ENCODE measurements around the gene AHNAK.

Gene AHNAK

DNA sequence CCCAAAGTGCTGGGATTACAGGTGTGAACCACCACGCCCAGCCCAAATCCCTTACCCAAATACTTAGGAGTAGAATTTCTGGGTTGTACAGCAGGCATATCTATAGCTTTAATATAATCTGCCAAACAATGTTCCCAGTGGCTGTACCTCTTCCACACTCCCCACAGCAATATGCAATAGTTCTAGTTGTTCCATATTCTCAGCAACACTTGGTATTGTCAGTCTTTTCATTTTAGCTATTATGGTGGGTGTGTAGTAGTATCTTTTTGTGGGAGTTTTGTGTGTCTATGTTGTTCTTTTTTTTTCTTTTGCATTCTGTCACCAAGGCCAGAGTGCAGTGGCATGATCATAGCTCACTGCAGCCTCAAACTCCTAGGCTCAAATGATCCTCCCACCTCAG is 109.0 kb downstream of the AHNAK start:
- Mint-ChIP-seq H3K27ac (no peak overlapping the region), H3K36me3 (no peaks in the 10 kb centered on the region), H3K4me3 (no peak overlapping the region), H3K9me3 (no peaks in the 10 kb centered on the region), H3K4me1 (no peaks in the 10 kb centered on the region)
- DNase-seq (ENCODE audit: low spot score in 2 of 2) (no peak), ATAC-seq (no peak)

DNA sequence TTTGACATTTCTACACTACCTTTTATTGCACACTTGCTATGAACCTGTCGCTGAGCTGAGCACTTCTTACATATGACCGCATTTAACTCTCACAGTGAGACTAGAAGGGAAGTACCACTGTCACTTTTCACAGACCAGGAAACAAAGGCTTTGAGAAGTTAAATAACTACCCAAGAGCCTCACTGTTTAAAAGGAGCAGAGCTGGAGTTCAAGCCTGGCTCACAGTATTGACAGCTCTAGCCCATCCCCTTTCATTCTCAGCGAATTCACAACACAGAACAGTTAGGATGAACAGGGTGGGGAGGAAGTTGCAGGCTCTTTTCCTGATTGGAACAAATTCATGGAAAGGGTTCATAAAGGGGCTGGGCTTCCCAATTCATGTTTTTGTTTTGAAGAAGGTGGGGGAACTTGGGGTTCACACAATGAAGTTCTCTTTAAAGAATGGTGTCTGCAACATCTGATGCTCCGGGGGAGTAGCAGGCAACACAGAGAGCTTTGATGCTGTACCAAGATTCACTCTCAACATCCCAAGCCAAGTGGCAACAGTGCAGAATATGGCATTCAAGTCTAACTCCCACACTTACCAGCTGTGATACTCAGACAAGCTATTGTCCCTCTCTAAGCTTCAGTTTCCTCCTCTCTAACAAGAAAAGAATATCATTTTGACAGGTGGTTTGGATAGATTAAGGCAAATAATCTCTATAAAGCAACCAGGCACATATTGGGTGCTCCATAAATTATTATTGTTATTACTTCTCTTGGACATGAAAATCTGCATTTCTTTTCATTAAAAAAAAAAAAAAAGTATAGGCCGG is 110.6 kb downstream of the AHNAK start:
- ATAC-seq = no peak
- Mint-ChIP-seq H3K36me3 (no peaks in the 10 kb centered on the region), H3K4me3 (no peak overlapping the region), H3K4me1 (no peaks in the 10 kb centered on the region), H3K27ac (no peak overlapping the region), H3K9me3 (no peaks in the 10 kb centered on the region)
- DNase-seq (ENCODE audit: low spot score in 2 of 2) = no peak

DNA sequence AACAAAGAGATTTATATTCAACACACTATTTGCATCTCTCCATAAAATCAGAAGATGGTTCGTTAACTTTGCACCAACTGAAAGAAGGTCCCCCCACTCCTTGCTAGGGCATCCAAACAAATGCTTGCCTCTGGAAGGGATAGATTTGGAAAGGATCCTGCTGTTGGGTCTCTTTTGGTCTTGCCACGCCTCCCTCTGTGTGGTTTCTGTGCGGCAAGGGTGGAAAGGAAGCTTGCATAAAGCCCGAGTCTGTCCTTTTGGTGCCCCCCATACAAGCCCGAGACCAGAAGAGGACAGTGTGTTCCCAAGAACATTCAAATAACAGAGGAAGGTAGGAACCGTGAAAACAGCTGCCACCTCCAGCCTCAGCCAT is 112.7 kb downstream of the AHNAK start:
- no peak overlapping the region for H3K27ac Mint-ChIP-seq

DNA sequence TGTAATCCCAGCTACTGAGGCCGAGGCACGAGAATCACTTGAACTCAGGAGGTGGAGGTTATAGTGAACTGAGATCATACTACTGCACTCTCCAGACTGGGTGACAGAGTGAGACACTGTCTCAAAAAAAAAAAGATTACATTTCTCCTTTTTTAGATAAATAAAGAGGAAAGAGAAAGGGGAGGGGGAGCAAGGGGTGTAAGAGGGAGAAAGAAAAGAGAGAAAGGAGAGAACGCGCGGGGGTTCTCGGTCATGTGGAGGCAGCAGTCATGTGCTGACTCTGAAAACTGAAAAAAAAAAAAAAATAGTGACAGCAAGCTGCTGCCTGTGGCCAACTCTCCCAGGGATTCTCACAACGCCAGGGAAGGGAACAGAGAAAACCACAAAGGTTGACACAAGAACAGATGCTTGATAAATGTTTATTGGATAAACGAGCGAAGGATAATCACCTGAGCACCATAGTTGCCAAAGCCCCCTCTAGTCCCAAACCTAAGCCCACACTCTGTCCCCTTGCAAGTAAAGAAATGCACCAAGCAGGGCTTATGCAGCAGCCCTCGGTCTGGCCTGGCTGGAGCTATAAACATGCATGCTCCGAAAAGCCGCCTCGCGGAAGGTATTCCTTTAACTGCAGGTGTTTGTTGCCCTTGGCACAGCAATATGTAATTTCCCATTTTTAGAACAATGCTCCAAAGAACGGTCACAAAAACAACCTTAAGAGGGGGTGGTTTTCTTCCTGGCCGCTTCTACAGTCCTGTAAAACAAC is 113.3 kb downstream of the AHNAK start:
- H3K4me3 Mint-ChIP-seq = no peak overlapping the region

More for the DNA sequence above, 112.7 kb downstream of the AHNAK start:
- DNase-seq (ENCODE audit: low spot score in 2 of 2) (no peak), ATAC-seq (no peak)
- Mint-ChIP-seq H3K9me3 (no peaks in the 10 kb centered on the region), H3K4me3 (no peak overlapping the region), H3K36me3 (no peaks in the 10 kb centered on the region), H3K4me1 (peaks cover 9% of the 10 kb centered on the region)

DNA sequence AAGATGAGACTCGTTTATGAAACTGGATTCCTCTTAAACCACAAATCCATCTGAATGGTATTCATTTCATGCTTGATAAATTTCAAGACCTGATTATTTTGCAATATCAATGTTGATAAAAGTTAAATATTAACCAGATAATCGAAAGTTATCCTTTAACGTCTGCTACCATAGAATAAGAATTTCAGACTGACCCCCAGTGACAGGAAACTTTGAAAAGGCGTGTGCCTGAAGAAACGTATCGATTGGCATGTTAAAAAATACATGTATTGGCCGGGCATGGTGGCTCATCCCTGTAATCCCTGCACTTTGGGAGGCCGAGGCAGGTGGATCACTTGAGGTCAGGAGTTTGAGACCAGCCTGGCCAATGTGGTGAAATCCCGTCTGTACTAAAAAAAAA is 113.9 kb downstream of the AHNAK start:
- H3K36me3 Mint-ChIP-seq = no peaks in the 10 kb centered on the region
- H3K4me1 Mint-ChIP-seq = peaks cover 18% of the 10 kb centered on the region
- DNase-seq (ENCODE audit: low spot score in 2 of 2) (no peak), ATAC-seq (no peak)
- no peak overlapping the region for H3K4me3 Mint-ChIP-seq
- no peaks in the 10 kb centered on the region for H3K9me3 Mint-ChIP-seq
- no peak overlapping the region for H3K27ac Mint-ChIP-seq

More for the DNA sequence above, 113.3 kb downstream of the AHNAK start:
- no peak for DNase-seq (ENCODE audit: low spot score in 2 of 2)
- ATAC-seq = no peak
- Mint-ChIP-seq H3K4me1 (peaks cover 14% of the 10 kb centered on the region), H3K27ac (no peak overlapping the region), H3K36me3 (no peaks in the 10 kb centered on the region), H3K9me3 (no peaks in the 10 kb centered on the region)

DNA sequence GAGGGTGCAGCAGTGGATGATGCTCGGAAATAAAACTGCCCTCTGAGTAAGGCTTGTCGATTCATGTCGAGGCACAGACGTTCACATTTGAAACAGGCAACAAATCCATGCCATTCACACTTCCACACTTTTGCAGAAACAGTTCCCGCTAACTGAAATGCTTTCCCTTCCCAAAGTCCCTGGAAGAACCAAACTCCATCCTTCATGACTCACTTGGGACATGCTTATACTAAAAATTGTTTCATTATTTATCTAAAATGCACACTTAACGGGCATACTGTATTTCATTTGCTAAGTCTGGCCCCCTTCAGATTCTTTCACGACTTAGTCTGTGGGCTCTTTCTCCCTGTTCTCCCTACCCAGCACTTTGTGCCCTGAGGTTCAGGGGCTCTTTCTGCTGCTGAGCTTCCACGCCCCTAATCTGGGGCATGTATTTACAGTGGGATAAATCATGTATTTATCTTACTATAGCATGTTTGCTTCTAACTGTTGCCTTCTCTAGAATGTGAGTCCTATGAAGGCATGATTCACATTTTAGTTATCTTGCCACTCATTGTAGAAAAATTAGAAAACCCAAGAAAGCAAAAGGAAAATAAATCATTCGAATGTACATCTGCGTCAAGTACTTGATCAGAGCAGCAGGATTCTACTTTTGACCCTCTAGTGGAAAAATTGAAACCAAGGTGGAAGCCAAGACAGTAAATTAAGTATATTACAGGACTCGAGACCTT is 115.3 kb downstream of the AHNAK start:
- H3K27ac Mint-ChIP-seq = peak overlapping the region; percentile 2
- no peaks in the 10 kb centered on the region for H3K36me3 Mint-ChIP-seq
- peaks cover 30% of the 10 kb centered on the region for H3K4me1 Mint-ChIP-seq
- no peak for DNase-seq (ENCODE audit: low spot score in 2 of 2)
- no peak overlapping the region for H3K4me3 Mint-ChIP-seq
- no peak for ATAC-seq
- no peaks in the 10 kb centered on the region for H3K9me3 Mint-ChIP-seq

DNA sequence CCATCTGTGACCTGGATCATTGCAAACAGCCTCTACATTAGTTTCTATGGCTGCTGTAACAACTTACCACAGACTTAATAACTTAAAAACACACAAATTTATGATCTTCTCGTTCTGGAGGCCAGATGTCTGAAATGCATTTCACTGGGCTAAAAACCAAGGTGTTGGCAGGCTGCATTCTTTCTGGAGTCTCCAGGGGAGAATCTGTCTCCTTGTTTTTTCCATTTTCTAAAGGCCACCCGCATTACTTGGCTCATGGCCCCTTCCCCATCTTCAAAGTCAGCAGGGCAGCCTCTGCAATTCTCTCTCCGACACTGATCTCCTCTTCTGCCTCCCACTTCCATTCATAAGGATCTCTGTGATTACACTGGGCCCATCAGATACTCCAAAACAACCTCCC is 116.2 kb downstream of the AHNAK start:
- no peaks in the 10 kb centered on the region for H3K36me3 Mint-ChIP-seq
- H3K27ac Mint-ChIP-seq = peak overlapping the region; percentile 2
- no peak overlapping the region for H3K4me3 Mint-ChIP-seq
- ATAC-seq (no peak), DNase-seq (ENCODE audit: low spot score in 2 of 2) (no peak)
- H3K4me1 Mint-ChIP-seq = peaks cover 35% of the 10 kb centered on the region
- no peaks in the 10 kb centered on the region for H3K9me3 Mint-ChIP-seq

DNA sequence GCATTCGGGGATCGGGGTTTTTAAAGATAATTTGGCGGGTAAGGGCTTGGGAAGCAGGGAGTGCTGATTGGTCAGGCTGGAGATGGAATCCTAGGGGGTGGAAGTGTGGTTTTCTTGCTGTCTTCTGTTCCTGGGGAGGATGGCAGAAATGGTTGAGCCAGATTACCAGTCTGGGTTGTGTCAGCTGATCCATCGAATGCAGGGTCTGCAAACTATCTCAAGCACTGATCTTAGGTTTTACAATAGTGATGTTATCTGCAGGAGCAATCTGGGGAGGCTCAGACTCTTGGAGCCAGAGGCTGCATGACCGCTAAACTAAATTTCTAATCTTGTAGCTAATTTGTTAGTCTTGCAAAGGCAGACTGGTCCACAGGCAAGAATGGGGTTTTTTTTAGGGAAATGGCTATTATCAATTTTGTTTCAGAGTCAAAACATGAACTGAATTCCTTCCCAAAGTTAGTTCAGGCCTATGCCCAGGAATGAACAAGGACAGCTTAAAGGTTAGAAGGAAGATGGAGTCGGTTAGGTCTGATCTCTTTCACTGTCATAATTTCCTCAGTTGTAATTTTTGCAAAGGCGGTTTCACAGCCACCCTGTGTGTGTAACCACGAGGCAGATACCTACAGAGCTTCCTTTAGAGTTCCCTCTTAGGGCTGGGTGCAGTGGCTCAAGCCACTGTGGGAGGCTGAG is 117.6 kb downstream of the AHNAK start:
- Mint-ChIP-seq H3K4me1 (peaks cover 41% of the 10 kb centered on the region), H3K9me3 (no peaks in the 10 kb centered on the region), H3K4me3 (no peak overlapping the region), H3K27ac (no peak overlapping the region), H3K36me3 (peaks cover 7% of the 10 kb centered on the region)
- no peak for ATAC-seq
- no peak for DNase-seq (ENCODE audit: low spot score in 2 of 2)

DNA sequence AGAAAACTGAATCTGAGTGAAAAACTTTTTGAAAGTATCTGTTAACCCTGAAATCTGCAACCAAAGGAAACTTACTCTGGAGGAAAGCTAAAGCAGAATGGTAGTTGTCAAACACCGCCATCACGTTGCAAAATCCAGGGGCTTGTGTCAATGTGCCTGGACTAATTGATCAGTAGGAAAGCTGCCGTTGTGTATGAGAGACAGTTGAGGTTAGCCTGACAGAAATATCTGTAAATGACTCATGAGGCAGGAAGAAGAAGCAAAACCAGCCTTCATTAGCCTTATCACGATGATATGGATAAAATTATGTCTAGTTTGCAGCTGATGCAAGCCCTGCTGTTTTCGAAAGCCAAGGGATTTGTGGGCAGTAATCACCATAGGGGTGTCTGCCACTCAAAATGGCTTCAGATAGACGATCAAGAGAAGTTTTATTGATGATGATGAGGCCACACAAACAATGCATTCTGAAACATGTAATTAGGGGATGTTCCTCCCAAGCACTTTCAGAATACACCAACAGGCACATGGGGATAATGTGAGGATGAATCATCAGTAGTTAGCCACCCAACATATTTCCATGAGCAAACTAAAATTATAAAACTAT is 118.9 kb downstream of the AHNAK start:
- Mint-ChIP-seq H3K36me3 (peaks cover 7% of the 10 kb centered on the region), H3K9me3 (no peaks in the 10 kb centered on the region), H3K4me1 (peaks cover 41% of the 10 kb centered on the region), H3K27ac (peak overlapping the region; percentile 83), H3K4me3 (peak overlapping the region; percentile 47)
- ATAC-seq = peak; percentile 77
- DNase-seq (ENCODE audit: low spot score in 2 of 2) = peak in 1 of 2 donors; percentile 56

DNA sequence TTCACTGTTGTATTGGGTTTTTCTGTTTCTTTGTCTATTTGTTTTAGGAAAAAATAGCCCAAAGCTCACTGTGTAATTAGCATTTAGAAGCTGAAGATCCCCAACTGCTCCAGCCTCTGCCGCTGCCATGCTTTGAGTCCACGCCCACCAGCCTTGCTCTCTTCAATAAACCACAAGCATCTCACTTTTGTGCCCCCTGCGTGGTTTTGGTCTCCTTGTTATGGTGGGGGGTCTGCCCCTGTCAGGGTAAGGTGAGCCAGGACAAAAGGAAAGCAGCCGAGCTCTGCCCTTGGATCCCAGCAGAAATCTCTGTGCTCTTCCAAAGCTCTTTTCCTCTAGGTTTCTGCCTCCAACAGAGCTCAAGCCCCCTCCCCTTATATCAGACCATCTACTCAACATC is 123.6 kb downstream of the AHNAK start:
- H3K27ac Mint-ChIP-seq = peak overlapping the region; percentile 33
- peaks cover 7% of the 10 kb centered on the region for H3K36me3 Mint-ChIP-seq
- H3K9me3 Mint-ChIP-seq = no peaks in the 10 kb centered on the region
- no peak overlapping the region for H3K4me3 Mint-ChIP-seq
- peaks cover 27% of the 10 kb centered on the region for H3K4me1 Mint-ChIP-seq
- no peak for ATAC-seq
- no peak for DNase-seq (ENCODE audit: low spot score in 2 of 2)

DNA sequence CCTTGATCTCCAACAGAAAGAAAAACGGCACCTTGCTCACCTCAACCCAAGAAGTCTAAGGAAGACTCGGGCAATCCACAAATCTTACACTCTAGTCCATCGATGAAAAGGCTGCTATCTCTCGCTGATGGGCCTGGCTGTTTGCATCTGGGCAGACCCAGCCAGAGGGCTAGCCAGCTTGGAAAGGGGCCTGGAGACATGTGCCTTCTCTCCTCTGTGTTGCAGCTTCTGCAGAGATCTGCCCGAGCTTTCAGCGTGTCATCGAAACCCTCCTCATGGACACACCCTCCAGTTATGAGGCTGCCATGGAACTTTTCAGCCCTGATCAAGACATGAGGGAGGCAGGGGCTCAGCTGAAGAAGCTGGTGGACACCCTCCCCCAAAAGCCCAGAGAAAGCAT is 124.6 kb downstream of the AHNAK start:
- H3K9me3 Mint-ChIP-seq = no peaks in the 10 kb centered on the region

DNA sequence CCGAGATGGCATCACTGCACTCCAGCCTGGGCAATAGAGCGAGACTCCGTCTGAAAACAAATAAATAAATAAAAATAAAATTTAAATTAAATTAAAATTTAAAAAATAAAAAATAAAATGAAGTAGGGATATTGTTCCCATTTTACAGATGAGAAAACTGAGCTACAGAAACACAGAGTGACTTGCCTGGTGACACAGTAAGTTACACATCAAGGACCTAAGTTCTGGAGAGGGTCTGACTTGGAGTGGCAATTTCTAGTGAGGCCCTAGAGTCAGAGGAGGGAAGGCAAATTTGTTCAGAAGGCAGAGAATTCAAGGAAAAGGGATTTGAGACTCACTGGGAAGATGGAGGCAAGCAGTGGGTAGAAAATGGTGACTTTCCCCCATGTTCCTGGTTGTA is 125.7 kb downstream of the AHNAK start:
- peaks cover 7% of the 10 kb centered on the region for H3K36me3 Mint-ChIP-seq
- H3K4me3 Mint-ChIP-seq = no peak overlapping the region
- no peaks in the 10 kb centered on the region for H3K9me3 Mint-ChIP-seq
- no peak overlapping the region for H3K27ac Mint-ChIP-seq
- H3K4me1 Mint-ChIP-seq = peaks cover 6% of the 10 kb centered on the region
- DNase-seq (ENCODE audit: low spot score in 2 of 2) (no peak), ATAC-seq (no peak)

More for the DNA sequence above, 124.6 kb downstream of the AHNAK start:
- no peak for ATAC-seq
- Mint-ChIP-seq H3K27ac (no peak overlapping the region), H3K4me1 (peaks cover 17% of the 10 kb centered on the region), H3K36me3 (peaks cover 7% of the 10 kb centered on the region), H3K4me3 (no peak overlapping the region)
- DNase-seq (ENCODE audit: low spot score in 2 of 2) = no peak

DNA sequence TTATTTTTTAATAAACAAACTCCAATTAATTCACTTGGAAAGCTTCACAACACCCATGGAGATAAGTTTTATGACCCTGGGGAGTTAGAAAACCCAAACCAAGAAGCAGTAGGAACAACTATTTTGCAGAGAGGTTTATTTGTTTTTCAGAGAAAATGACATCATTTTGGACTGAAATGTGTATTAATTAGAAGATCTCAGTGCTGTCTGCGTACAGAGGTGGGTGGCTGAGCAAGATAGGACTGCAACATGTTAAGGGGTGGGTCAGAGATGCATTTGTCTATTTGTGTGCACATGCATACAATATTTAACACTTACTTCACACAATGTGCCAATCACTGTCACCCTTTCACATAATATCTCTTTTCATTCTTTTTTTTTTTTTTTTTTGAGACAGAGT is 126.7 kb downstream of the AHNAK start:
- peaks cover 6% of the 10 kb centered on the region for H3K4me1 Mint-ChIP-seq
- H3K9me3 Mint-ChIP-seq = no peaks in the 10 kb centered on the region
- no peak for ATAC-seq
- H3K4me3 Mint-ChIP-seq = no peak overlapping the region
- H3K36me3 Mint-ChIP-seq = peaks cover 7% of the 10 kb centered on the region
- no peak for DNase-seq (ENCODE audit: low spot score in 2 of 2)
- H3K27ac Mint-ChIP-seq = no peak overlapping the region

DNA sequence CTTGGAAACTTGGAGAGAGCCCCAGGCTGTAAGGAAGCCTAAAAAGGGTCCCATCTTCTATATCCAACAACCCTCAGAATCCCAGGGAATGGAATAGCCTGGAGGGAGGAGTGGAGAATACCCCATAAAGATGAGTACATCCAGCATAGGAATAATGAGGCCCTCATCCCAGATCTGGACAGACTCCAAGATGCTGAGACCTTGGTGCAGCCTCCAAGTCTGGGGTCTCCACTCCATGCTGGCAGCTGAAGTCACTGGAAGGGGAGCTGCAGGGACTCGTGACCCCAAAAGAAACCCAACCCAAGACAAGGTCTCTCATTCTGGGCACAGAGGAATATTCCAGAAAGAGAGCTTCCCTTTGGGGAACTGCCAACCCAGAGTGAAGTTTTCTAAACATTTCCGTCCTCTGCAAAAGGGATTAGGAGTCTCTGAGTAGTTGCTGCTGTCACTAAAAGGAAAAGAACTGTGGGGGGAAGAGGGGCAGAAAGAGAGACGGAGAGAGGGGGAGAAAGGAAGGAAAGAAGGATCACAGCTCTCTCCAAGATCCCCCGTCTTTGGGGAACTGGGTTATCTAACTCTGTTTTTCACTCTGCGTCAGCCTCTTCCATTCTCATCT is 127.2 kb downstream of the AHNAK start:
- Mint-ChIP-seq H3K36me3 (peaks cover 2% of the 10 kb centered on the region), H3K4me1 (peaks cover 2% of the 10 kb centered on the region), H3K4me3 (no peak overlapping the region), H3K27ac (no peak overlapping the region), H3K9me3 (no peaks in the 10 kb centered on the region)
- DNase-seq (ENCODE audit: low spot score in 2 of 2) (no peak), ATAC-seq (no peak)

Measured in stimulated activated effector memory CD8-positive, alpha-beta T cell treated with anti-CD3 and anti-CD28 coated beads, Interleukin-12 subunit alpha, Interleukin-12 subunit beta, amount 100 ng/mL, for 72 hours (primary cell).